HepG2 (cell line): ENCODE data around the gene CTSZ. TPM values are rescaled to one million over a fixed set of nuclear protein-coding genes. Genes with fewer than 3 reads are reported as not detected.

Source experiments
- AGO2 ChIP-seq: fragments of 200-400 bp; formaldehyde crosslinking; optimal IDR thresholded peaks from 2 replicates; pipeline ENCODE3; 2017; ENCODE audit warnings: mild to moderate bottlenecking, low read depth, low read length, moderate library complexity
- ATF6 ChIP-seq: sonication (generic); formaldehyde crosslinking; conservative IDR thresholded peaks from 2 replicates; pipeline ENCODE4 v1.4.0; 2020; ENCODE audit warnings: missing genetic modification reagents
- DRAP1 ChIP-seq: IDR thresholded peaks from 2 replicates; pipeline ENCODE4 v1.6.1; 2016; ENCODE audit warnings: missing genetic modification reagents, missing compliant biosample characterization
- ELF4 ChIP-seq: sonication (generic); formaldehyde crosslinking; IDR thresholded peaks from 2 replicates; pipeline ENCODE4 v1.5.0; 2020; ENCODE audit warnings: missing genetic modification reagents, mild to moderate bottlenecking, moderate library complexity, borderline replicate concordance
- ETV5 ChIP-seq: IDR thresholded peaks from 2 replicates; pipeline ENCODE4 v1.6.1; 2018; ENCODE audit warnings: missing biosample characterization, missing genetic modification reagents, inconsistent platforms, borderline replicate concordance
- JARID2 ChIP-seq: sonication (generic); formaldehyde crosslinking; IDR thresholded peaks from 2 replicates; pipeline ENCODE4 v1.8.1; 2023; ENCODE audit warnings: missing genetic modification reagents, inconsistent platforms; ENCODE audit not compliant: insufficient replicate concordance
- KLF6 ChIP-seq: IDR thresholded peaks from 2 replicates; pipeline ENCODE4 v1.8.0; 2016; ENCODE audit warnings: missing biosample characterization, missing genetic modification reagents
- MAFF ChIP-seq: IDR thresholded peaks from 2 replicates; pipeline ENCODE4 v1.6.1; 2011; ENCODE audit warnings: low read depth, low read length, improper control_type of control experiment
- MYNN ChIP-seq: sonication (generic); formaldehyde crosslinking; IDR thresholded peaks from 2 replicates; pipeline ENCODE4 v1.4.0; 2020; ENCODE audit warnings: mild to moderate bottlenecking, low read depth, missing genetic modification reagents
- PAF1 ChIP-seq: IDR thresholded peaks from 2 replicates; pipeline ENCODE4 v1.6.1; 2016; ENCODE audit warnings: missing genetic modification reagents, missing compliant biosample characterization
- SOX5 ChIP-seq: IDR thresholded peaks from 2 replicates; pipeline ENCODE4 v1.6.1; 2016; ENCODE audit warnings: borderline replicate concordance
- TFE3 ChIP-seq: IDR thresholded peaks from 2 replicates; pipeline ENCODE4 v1.6.1; 2016
- ZBTB42 ChIP-seq: sonication (generic); formaldehyde crosslinking; IDR thresholded peaks from 2 replicates; pipeline ENCODE4 v1.5.0; 2020; ENCODE audit warnings: mild to moderate bottlenecking, missing genetic modification reagents
- ZNF230 ChIP-seq: sonication (generic); formaldehyde crosslinking; IDR thresholded peaks from 2 replicates; pipeline ENCODE4 v1.4.0; 2020; ENCODE audit warnings: mild to moderate bottlenecking, missing genetic modification reagents
- ZNF354B ChIP-seq: sonication (generic); formaldehyde crosslinking; IDR thresholded peaks from 2 replicates; pipeline ENCODE4 v1.8.0; 2022; ENCODE audit warnings: mild to moderate bottlenecking, missing genetic modification reagents
- ZNF414 ChIP-seq: sonication (generic); formaldehyde crosslinking; IDR thresholded peaks from 2 replicates; pipeline ENCODE4 v1.5.0; 2020; ENCODE audit warnings: missing genetic modification reagents
- ZNF503 ChIP-seq: sonication (generic); formaldehyde crosslinking; IDR thresholded peaks from 2 replicates; pipeline ENCODE4 v1.4.0; 2020; ENCODE audit warnings: missing genetic modification reagents
- ZNF546 ChIP-seq: sonication (generic); formaldehyde crosslinking; conservative IDR thresholded peaks from 2 replicates; pipeline ENCODE4 v1.8.1; 2023; ENCODE audit warnings: mild to moderate bottlenecking, missing genetic modification reagents
- ZNF550 ChIP-seq: sonication (generic); formaldehyde crosslinking; IDR thresholded peaks from 2 replicates; pipeline ENCODE4 v1.4.0; 2020; ENCODE audit warnings: mild to moderate bottlenecking, missing genetic modification reagents, borderline replicate concordance
- ZNF567 ChIP-seq: sonication (generic); formaldehyde crosslinking; IDR thresholded peaks from 2 replicates; pipeline ENCODE4 v1.8.1; 2023; ENCODE audit warnings: mild to moderate bottlenecking, missing genetic modification reagents, borderline replicate concordance
- ZNF589 ChIP-seq: sonication (generic); formaldehyde crosslinking; conservative IDR thresholded peaks from 2 replicates; pipeline ENCODE4 v1.8.0; 2022; ENCODE audit warnings: mild to moderate bottlenecking, moderate library complexity, missing genetic modification reagents
- ZNF703 ChIP-seq: sonication (generic); formaldehyde crosslinking; IDR thresholded peaks from 2 replicates; pipeline ENCODE4 v1.5.1; 2020; ENCODE audit warnings: missing genetic modification reagents, mild to moderate bottlenecking, moderate library complexity, borderline replicate concordance
- ZNF780A ChIP-seq: sonication (generic); formaldehyde crosslinking; IDR thresholded peaks from 2 replicates; pipeline ENCODE4 v1.8.0; 2022; ENCODE audit warnings: mild to moderate bottlenecking, missing genetic modification reagents, moderate library complexity
- ZNF816 ChIP-seq: sonication (generic); formaldehyde crosslinking; IDR thresholded peaks from 2 replicates; pipeline ENCODE4 v1.8.0; 2022; ENCODE audit warnings: missing genetic modification reagents, mild to moderate bottlenecking, borderline replicate concordance
- polyA plus RNA-seq, 8 experiments: library from polyadenylated mRNA; depleted of rRNA in 3 of 8; stranded (reverse) in 7 of 8; unstranded in 1 of 8; fragments of >200 nt; fragmentation: Illumina TruSeq in 4 of 8; extraction: Trizol in 4 of 8; gene quantifications; 2 replicates each; pipeline versions ENCODE4 v1.2.1 to v1.2.3, GENCODE V29; 2011 to 2016; ENCODE audit warnings: low read depth in 4 of 8, missing spikeins in 1 of 8, mixed read lengths in 1 of 8; ENCODE audit not compliant: insufficient read depth in 1 of 8
- total RNA-seq, 5 experiments: library from RNA; depleted of rRNA; stranded (reverse); fragments of >200 nt; fragmentation: Illumina TruSeq; extraction: Trizol; gene quantifications; 2 replicates each; pipeline ENCODE4 v1.2.3, GENCODE V29; 2016; ENCODE audit warnings: low read depth in 1 of 5

CTSZ gene
- total and polyA plus RNA-seq, 2 of the 13 experiments (the other 11 are each of a cell fraction or from before 2014, with no cell fraction given) = 0.33 TPM; not detected in 1

- TF ChIP-seq ZNF780A (CRISPR knock-in tag) (no peak), ZNF816 (no peak), MAFF (no peak), ELF4 (CRISPR knock-in tag) (peak; percentile 24; the same call in 1 of the 2 replicates), TFE3 (CRISPR knock-in tag) (peak; percentile 27; the same call in 1 of the 2 replicates), JARID2 (CRISPR knock-in tag) (no peak), AGO2 (no peak), ZNF567 (CRISPR knock-in tag) (0 out of 2 replicates have a peak, but pooled peaks have one; percentile 13), ZNF703 (CRISPR knock-in tag) (no peak), ZNF589 (CRISPR knock-in tag) (no peak), ATF6 (CRISPR knock-in tag) (no peak), PAF1 (CRISPR knock-in tag) (no peak), KLF6 (no peak), DRAP1 (CRISPR knock-in tag) (no peak), ETV5 (CRISPR knock-in tag) (peak; percentile 63; the same call in 1 of the 2 replicates), SOX5 (peak; percentile 32; the same call in 1 of the 2 replicates), ZNF414 (CRISPR knock-in tag) (no peak), ZNF354B (0 out of 2 replicates have a peak, but pooled peaks have one; percentile 56), ZNF503 (CRISPR knock-in tag) (no peak), ZNF550 (CRISPR knock-in tag) (no peak), MYNN (CRISPR knock-in tag) (no peak), ZNF230 (CRISPR knock-in tag) (no peak), ZBTB42 (CRISPR knock-in tag) (0 out of 2 replicates have a peak, but pooled peaks have one; percentile 26), ZNF546 (CRISPR knock-in tag) (0 out of 2 replicates have a peak, but pooled peaks have one; percentile 14)
Measured at GRCh38 chr20:59016795-59017492, 9.9 kb upstream of the CTSZ start (continued).
